ENCODE measurements around the gene ARL11. TPM values are rescaled to one million over a fixed set of nuclear protein-coding genes. Genes with fewer than 3 reads are reported as not detected.
"Not testable (repeated sequence)": the region's sequence is repeated elsewhere in the genome, so short reads cannot be mapped to it uniquely, and the experiment has no call there.

Gene ARL11
- total RNA-seq, 2 experiments from 2014 or later, result 0.11 to 0.14 TPM

GRCh38 chr13:49596221-49596620 lies 32.1 kb upstream of the ARL11 start:
- no peaks in the 10 kb centered on the region for H3K9me3 ChIP-seq (ENCODE audit: control insufficient read depth in 1 of 2, insufficient read depth in 1 of 2, low read length in 2 of 2)
- ATAC-seq (ENCODE audit: poor library complexity), result no peak
- intact Hi-C loops (cut with DNase I, micrococcal nuclease), result no loop called here
- Mint-ChIP-seq H3K27ac (no peak overlapping the region), H3K9me3 (no peaks in the 10 kb centered on the region), H3K36me3 (ENCODE audit: low read depth) (no peaks in the 10 kb centered on the region), H3K4me1 (ENCODE audit: low read depth) (no peaks in the 10 kb centered on the region), H3K27me3 (no peaks in the 10 kb centered on the region), H3K4me3 (no peak overlapping the region)
- CTCF ChIA-PET, result no interaction called here
- no peaks in the 10 kb centered on the region for H3K27me3 ChIP-seq (ENCODE audit: control insufficient read depth in 1 of 2, insufficient read depth in 2 of 2, low read length in 2 of 2)
- POLR2A ChIA-PET, result interaction anchor here (1.5 kb wide), 1 partner anchor 11 kb away, joined by 4 read pairs; no protein-coding TSS in a partner anchor
- no peak overlapping the region for H3K4me3 ChIP-seq (ENCODE audit: low read length)
- H3K4me1 ChIP-seq (ENCODE audit: insufficient read depth, low read length), result no peaks in the 10 kb centered on the region
- no peak overlapping the region for H3K27ac ChIP-seq (ENCODE audit: low read depth in 1 of 2, low read length in 2 of 2)
- no peak for TF ChIP-seq CTCF (IDR thresholded peaks at IDR 0.05)
- H3K36me3 ChIP-seq (ENCODE audit: insufficient read depth, low read length), result no peaks in the 10 kb centered on the region
- no peak for DNase-seq

GRCh38 chr13:49597043-49597641 lies 31.2 kb upstream of the ARL11 start:
- Histone ChIP-seq H3K27ac (ENCODE audit: low read depth in 1 of 2, low read length in 2 of 2) (no peak overlapping the region), H3K36me3 (ENCODE audit: insufficient read depth, low read length) (no peaks in the 10 kb centered on the region), H3K4me1 (ENCODE audit: insufficient read depth, low read length) (no peaks in the 10 kb centered on the region), H3K4me3 (ENCODE audit: low read length) (no peak overlapping the region), H3K9me3 (ENCODE audit: control insufficient read depth in 1 of 2, insufficient read depth in 1 of 2, low read length in 2 of 2) (no peaks in the 10 kb centered on the region), H3K27me3 (ENCODE audit: control insufficient read depth in 1 of 2, insufficient read depth in 2 of 2, low read length in 2 of 2) (no peaks in the 10 kb centered on the region)
- TF ChIP-seq CTCF (IDR thresholded peaks at IDR 0.05), result no peak
- ChIA-PET CTCF (no interaction called here), POLR2A (interaction anchor here (1.5 kb wide), 1 partner anchor 12 kb away, joined by 4 read pairs; no protein-coding TSS in a partner anchor)
- no peak for DNase-seq
- Mint-ChIP-seq H3K27ac (no peak overlapping the region), H3K4me1 (ENCODE audit: low read depth) (no peaks in the 10 kb centered on the region), H3K9me3 (no peaks in the 10 kb centered on the region), H3K36me3 (ENCODE audit: low read depth) (no peaks in the 10 kb centered on the region), H3K4me3 (no peak overlapping the region), H3K27me3 (no peaks in the 10 kb centered on the region)
- no peak for ATAC-seq (ENCODE audit: poor library complexity)
- intact Hi-C loops (cut with DNase I, micrococcal nuclease), result no loop called here

- Histone ChIP-seq H3K4me1 (ENCODE audit: insufficient read depth, low read length) (peaks cover 6% of the 10 kb centered on the region), H3K27ac (ENCODE audit: low read depth in 1 of 2, low read length in 2 of 2) (no peak overlapping the region), H3K9me3 (ENCODE audit: control insufficient read depth in 1 of 2, insufficient read depth in 1 of 2, low read length in 2 of 2) (no peaks in the 10 kb centered on the region), H3K4me3 (ENCODE audit: low read length) (no peak overlapping the region), H3K27me3 (ENCODE audit: control insufficient read depth in 1 of 2, insufficient read depth in 2 of 2, low read length in 2 of 2) (no peaks in the 10 kb centered on the region), H3K36me3 (ENCODE audit: insufficient read depth, low read length) (no peaks in the 10 kb centered on the region)
- TF ChIP-seq CTCF (IDR thresholded peaks at IDR 0.05), result no peak
- intact Hi-C loops (cut with DNase I, micrococcal nuclease), result no loop called here
- Mint-ChIP-seq H3K27ac (no peak overlapping the region), H3K9me3 (no peaks in the 10 kb centered on the region), H3K27me3 (no peaks in the 10 kb centered on the region), H3K4me1 (ENCODE audit: low read depth) (peaks cover 3% of the 10 kb centered on the region), H3K36me3 (ENCODE audit: low read depth) (no peaks in the 10 kb centered on the region), H3K4me3 (no peak overlapping the region)
- DNase-seq, result no peak
- ChIA-PET CTCF (no interaction called here), POLR2A (interaction anchor here (1.1 kb wide), 1 partner anchor 17 kb away, joined by 4 read pairs; the partner anchor contains the start of gene RCBTB1)
- ATAC-seq (ENCODE audit: poor library complexity), result no peak
These were observed 26.3 kb upstream of the ARL11 start for GRCh38 chr13:49602005-49602404.

GRCh38 chr13:49602615-49603014 lies 25.7 kb upstream of the ARL11 start:
- H3K27ac ChIP-seq (ENCODE audit: low read depth in 1 of 2, low read length in 2 of 2); H3K27ac Mint-ChIP-seq; H3K36me3 ChIP-seq (ENCODE audit: insufficient read depth, low read length); H3K27me3 ChIP-seq (ENCODE audit: control insufficient read depth in 1 of 2, insufficient read depth in 2 of 2, low read length in 2 of 2); ATAC-seq (ENCODE audit: poor library complexity); intact Hi-C loops (cut with DNase I, micrococcal nuclease); H3K4me3 ChIP-seq (ENCODE audit: low read length); H3K4me3 Mint-ChIP-seq; H3K9me3 ChIP-seq (ENCODE audit: control insufficient read depth in 1 of 2, insufficient read depth in 1 of 2, low read length in 2 of 2); H3K4me1 ChIP-seq (ENCODE audit: insufficient read depth, low read length); H3K27me3 Mint-ChIP-seq; DNase-seq; H3K4me1 Mint-ChIP-seq (ENCODE audit: low read depth); H3K36me3 Mint-ChIP-seq (ENCODE audit: low read depth); H3K9me3 Mint-ChIP-seq: not testable (repeated sequence)
- ChIA-PET CTCF (interaction anchor here (0.6 to 0.7 kb wide), 2 partner anchors 145 to 267 kb away, joined by 3 to 4 read pairs; no protein-coding TSS in a partner anchor), POLR2A (interaction anchor here (1.1 kb wide), 1 partner anchor 18 kb away, joined by 4 read pairs; the partner anchor contains the start of gene RCBTB1)

Measured in CD4-positive, alpha-beta T cell (primary cell).